Measurements from ENCODE around the gene GARNL3. TPM values are rescaled to one million over a fixed set of nuclear protein-coding genes. Genes with fewer than 3 reads are reported as not detected.

GARNL3 gene
- total and polyA plus RNA-seq, 2 donors from 2014 or later = 2.6 to 10.2 TPM

GRCh38 chr9:127293328-127293727 is 28.8 kb downstream of the GARNL3 start:
- TF ChIP-seq CTCF (IDR thresholded peaks at IDR 0.05; ENCODE audit: borderline replicate concordance, extremely low read depth, insufficient read depth) = no peak
- H3K36me3 ChIP-seq (ENCODE audit: control insufficient read depth in 2 of 3, insufficient read depth in 3 of 3, low read length in 3 of 3) = no peaks in the 10 kb centered on the region
- no peak overlapping the region for H3K27ac ChIP-seq (ENCODE audit: low read depth in 2 of 2, low read length in 2 of 2)
- no peaks in the 10 kb centered on the region for H3K27me3 ChIP-seq (ENCODE audit: control insufficient read depth, insufficient read depth, low read length)
- FAIRE-seq (no peak), DNase-seq (no peak)
- H3K4me1 ChIP-seq (ENCODE audit: control insufficient read depth in 2 of 3, insufficient read depth in 2 of 3, low read depth in 1 of 3, low read length in 3 of 3) = no peaks in the 10 kb centered on the region
- intact Hi-C loops (cut with DNase I) = no loop called here
- no peak overlapping the region for H3K9ac ChIP-seq (ENCODE audit: low read length in 3 of 3)
- no peaks in the 10 kb centered on the region for H3K9me3 ChIP-seq (ENCODE audit: control insufficient read depth in 2 of 3, insufficient read depth in 1 of 3, low read length in 3 of 3)
- H3K4me3 ChIP-seq (ENCODE audit: low read length in 3 of 3) = no peak overlapping the region

DNA sequence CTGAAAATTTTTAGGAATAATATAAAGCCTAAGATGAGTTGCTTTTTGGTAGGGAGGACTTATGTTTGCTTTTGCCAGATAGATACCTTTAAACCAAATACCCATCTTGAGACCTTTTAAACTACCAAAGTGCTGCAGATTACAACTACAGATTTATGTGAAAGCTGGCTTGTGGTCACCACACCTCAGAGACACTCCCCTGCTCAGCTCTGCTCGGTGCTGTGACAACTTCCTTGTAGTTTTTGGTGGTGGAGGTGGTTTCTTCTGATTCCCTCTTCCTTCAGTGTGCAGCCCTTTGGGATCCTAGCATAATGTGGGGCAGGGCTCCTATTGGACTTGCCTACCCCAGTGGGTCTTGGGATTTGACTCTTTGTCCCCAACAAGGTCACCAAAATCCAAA is 29.2 kb downstream of the GARNL3 start:
- FAIRE-seq = no peak
- no peak for DNase-seq
- TF ChIP-seq CTCF (IDR thresholded peaks at IDR 0.05; ENCODE audit: borderline replicate concordance, extremely low read depth, insufficient read depth) = no peak
- intact Hi-C loops (cut with DNase I) = no loop called here
- H3K27me3 ChIP-seq (ENCODE audit: control insufficient read depth, insufficient read depth, low read length) = no peaks in the 10 kb centered on the region
- H3K4me3 ChIP-seq (ENCODE audit: low read length in 3 of 3) = no peak overlapping the region
- no peaks in the 10 kb centered on the region for H3K36me3 ChIP-seq (ENCODE audit: control insufficient read depth in 2 of 3, insufficient read depth in 3 of 3, low read length in 3 of 3)
- no peaks in the 10 kb centered on the region for H3K9me3 ChIP-seq (ENCODE audit: control insufficient read depth in 2 of 3, insufficient read depth in 1 of 3, low read length in 3 of 3)
- H3K27ac ChIP-seq (ENCODE audit: low read depth in 2 of 2, low read length in 2 of 2) = no peak overlapping the region
- no peaks in the 10 kb centered on the region for H3K4me1 ChIP-seq (ENCODE audit: control insufficient read depth in 2 of 3, insufficient read depth in 2 of 3, low read depth in 1 of 3, low read length in 3 of 3)
- H3K9ac ChIP-seq (ENCODE audit: low read length in 3 of 3) = no peak overlapping the region

DNA sequence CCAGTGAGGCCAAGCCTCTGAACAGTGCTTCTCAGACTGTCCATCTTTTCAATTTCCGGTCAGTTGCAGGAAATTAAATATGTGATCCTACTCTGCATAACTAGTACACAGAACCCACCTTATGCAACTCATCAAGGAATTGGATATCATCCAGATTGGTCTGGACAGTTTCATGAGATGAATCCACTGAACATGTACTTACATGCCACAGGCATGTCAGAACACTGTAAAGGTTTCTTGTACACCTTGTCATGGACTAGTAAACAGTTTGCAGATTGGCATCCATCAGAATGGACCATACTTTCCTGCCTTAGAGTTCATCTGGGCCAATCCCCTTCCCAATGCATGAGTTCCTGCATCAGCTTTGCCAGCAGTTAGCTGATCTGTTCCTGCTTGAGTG is 30.4 kb downstream of the GARNL3 start:
- H3K4me1 ChIP-seq (ENCODE audit: control insufficient read depth in 2 of 3, insufficient read depth in 2 of 3, low read depth in 1 of 3, low read length in 3 of 3) = no peaks in the 10 kb centered on the region
- no peaks in the 10 kb centered on the region for H3K9me3 ChIP-seq (ENCODE audit: control insufficient read depth in 2 of 3, insufficient read depth in 1 of 3, low read length in 3 of 3)
- no peak overlapping the region for H3K9ac ChIP-seq (ENCODE audit: low read length in 3 of 3)
- no peak overlapping the region for H3K4me3 ChIP-seq (ENCODE audit: low read length in 3 of 3)
- intact Hi-C loops (cut with DNase I) = no loop called here
- FAIRE-seq (no peak), DNase-seq (peak in 1 of 5 donors; percentile 25)
- H3K36me3 ChIP-seq (ENCODE audit: control insufficient read depth in 2 of 3, insufficient read depth in 3 of 3, low read length in 3 of 3) = no peaks in the 10 kb centered on the region
- no peak overlapping the region for H3K27ac ChIP-seq (ENCODE audit: low read depth in 2 of 2, low read length in 2 of 2)
- H3K27me3 ChIP-seq (ENCODE audit: control insufficient read depth, insufficient read depth, low read length) = no peaks in the 10 kb centered on the region
- no peak for TF ChIP-seq CTCF (IDR thresholded peaks at IDR 0.05; ENCODE audit: borderline replicate concordance, extremely low read depth, insufficient read depth)

DNA sequence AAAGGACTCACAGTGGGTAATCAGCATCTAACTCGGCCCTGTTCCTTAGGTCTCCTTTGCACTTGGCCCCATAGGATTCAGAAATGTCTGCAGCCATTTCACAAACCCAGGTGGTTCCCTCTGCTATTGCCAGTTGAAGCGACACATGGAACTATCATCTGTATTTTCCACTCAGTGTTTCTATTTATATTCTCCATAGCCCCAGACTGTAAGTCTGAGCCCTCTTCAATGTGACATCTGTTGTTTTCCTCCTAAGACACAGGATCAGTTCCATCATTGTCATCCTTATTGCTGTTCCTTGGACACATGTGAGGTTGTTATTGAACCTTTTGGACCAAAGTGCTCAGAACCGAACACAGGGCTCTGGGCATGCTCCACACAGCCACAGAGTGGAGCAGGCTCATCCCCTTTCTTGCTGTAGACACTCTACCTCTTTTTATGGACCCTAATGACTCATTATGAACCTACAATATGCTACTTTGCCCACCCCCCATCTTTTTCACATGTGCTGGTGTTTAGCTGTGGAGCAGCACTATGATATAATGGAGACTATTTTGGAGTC is 36.4 kb downstream of the GARNL3 start:
- FAIRE-seq (no peak), DNase-seq (no peak)
- H3K9me3 ChIP-seq (ENCODE audit: control insufficient read depth in 2 of 3, insufficient read depth in 1 of 3, low read length in 3 of 3) = no peaks in the 10 kb centered on the region
- intact Hi-C loops (cut with DNase I) = no loop called here
- no peaks in the 10 kb centered on the region for H3K27me3 ChIP-seq (ENCODE audit: control insufficient read depth, insufficient read depth, low read length)
- H3K9ac ChIP-seq (ENCODE audit: low read length in 3 of 3) = no peak overlapping the region
- no peak overlapping the region for H3K4me3 ChIP-seq (ENCODE audit: low read length in 3 of 3)
- peaks cover 0 to 4% (median 0%) of the 10 kb centered on the region in 3 donors for H3K36me3 ChIP-seq (ENCODE audit: control insufficient read depth in 2 of 3, insufficient read depth in 3 of 3, low read length in 3 of 3)
- no peaks in the 10 kb centered on the region for H3K4me1 ChIP-seq (ENCODE audit: control insufficient read depth in 2 of 3, insufficient read depth in 2 of 3, low read depth in 1 of 3, low read length in 3 of 3)
- no peak overlapping the region for H3K27ac ChIP-seq (ENCODE audit: low read depth in 2 of 2, low read length in 2 of 2)
- no peak for TF ChIP-seq CTCF (IDR thresholded peaks at IDR 0.05; ENCODE audit: borderline replicate concordance, extremely low read depth, insufficient read depth)
